Thyroid gland (tissue), 4 donors: ENCODE measurements around the gene FBXO47. TPM values are rescaled to one million over a fixed set of nuclear protein-coding genes. Genes with fewer than 3 reads are reported as not detected.

Source experiments
- DNase-seq, 2 donors: peaks; one replicate each; pipeline ENCODE4 v3.0.0-alpha.2; 2019
- H3K27ac ChIP-seq, 3 donors: fragments of 200-600 bp; sonication (generic); 1 replicate in 2 of 3; 2 replicates in 1 of 3; pipeline ENCODE4 v1.5.1; 2016 to 2019; ENCODE audit warnings: mild to moderate bottlenecking in 1 of 3, moderate library complexity in 1 of 3
- H3K27me3 ChIP-seq: fragments of 200-600 bp; sonication (generic); one replicate; pipeline ENCODE4 v1.5.1; 2019
- H3K36me3 ChIP-seq, 2 donors: fragments of 200-600 bp; sonication (generic); one replicate each; pipeline ENCODE4 v1.5.1; 2016 to 2019
- H3K4me1 ChIP-seq, 2 donors: fragments of 200-600 bp; sonication (generic); one replicate each; pipeline ENCODE4 v1.5.1; 2017 to 2019
- H3K4me3 ChIP-seq, 3 donors: fragments of 200-600 bp; sonication (generic); replicated peaks in 1 of 3; 1 replicate in 2 of 3; 2 replicates in 1 of 3; pipeline ENCODE4 v1.5.1; 2016; ENCODE audit warnings: mild to moderate bottlenecking in 1 of 3
- H3K9me3 ChIP-seq: fragments of 200-600 bp; sonication (generic); one replicate; pipeline ENCODE4 v1.5.1; 2017
- CTCF ChIP-seq, 6 experiments: fragments of 200-600 bp in 3 of 6; fragments of 450-650 bp in 3 of 6; sonication (generic) in 3 of 6; IDR thresholded peaks; one replicate each; pipeline ENCODE4 v1.5.1; 2016 to 2019; ENCODE audit warnings: antibody characterized with exemption in 6 of 6, mild to moderate bottlenecking in 2 of 6, inconsistent platforms in 1 of 6, moderate library complexity in 1 of 6
- POLR2A ChIP-seq, 2 donors: fragments of 450-650 bp; IDR thresholded peaks; one replicate each; pipeline ENCODE4 v1.6.1; 2017; ENCODE audit warnings: antibody characterized with exemption in 2 of 2, mild to moderate bottlenecking in 2 of 2, moderate library complexity in 1 of 2
- WGBS, 2 donors: methylation state at CpG; one replicate each; pipeline ENCODE4 v1.1.5; 2017; 5-methylcytosine and 5-hydroxymethylcytosine counted together
- intact Hi-C: fragments of 100-400 bp; cut with DNase I; formaldehyde crosslinking; loops from one replicate; pipeline ENCODE4 v1.15.1; 2023
- total RNA-seq, 4 donors: library from RNA; depleted of rRNA; stranded (reverse); fragments of >200 nt; gene quantifications; one replicate each; pipeline ENCODE4 v1.2.3, GENCODE V29; 2016

FBXO47 gene
- total RNA-seq, 4 donors from 2014 or later: not detected

GRCh38 chr17:38918916-38919315, 48.3 kb downstream of the FBXO47 start:
- Histone ChIP-seq H3K9me3 (no peaks in the 10 kb centered on the region), H3K36me3 (peaks cover 48 to 52% of the 10 kb centered on the region in 2 donors), H3K27ac (no peak overlapping the region), H3K4me3 (no peak overlapping the region), H3K4me1 (peaks cover 12 to 20% of the 10 kb centered on the region in 2 donors), H3K27me3 (no peaks in the 10 kb centered on the region)
- DNase-seq: no peak
- intact Hi-C loops: no loop called here
- 94 to 98% methylated on average over 5 of the region's 5 CpGs for WGBS, 2 donors
- TF ChIP-seq CTCF (IDR thresholded peaks at IDR 0.05) (no peak), POLR2A (IDR thresholded peaks at IDR 0.05) (no peak)

GRCh38 chr17:38918129-38918913, 48.9 kb downstream of the FBXO47 start:
- H3K27ac ChIP-seq: no peak overlapping the region
- TF ChIP-seq POLR2A (IDR thresholded peaks at IDR 0.05) (no peak), CTCF (IDR thresholded peaks at IDR 0.05) (no peak)
- intact Hi-C loops: no loop called here

GRCh38 chr17:38917259-38917658, 49.9 kb downstream of the FBXO47 start:
- Histone ChIP-seq H3K9me3 (no peaks in the 10 kb centered on the region), H3K4me3 (no peak overlapping the region), H3K27ac (no peak overlapping the region), H3K27me3 (no peaks in the 10 kb centered on the region), H3K4me1 (peaks cover under 1 to 18% of the 10 kb centered on the region in 2 donors), H3K36me3 (peaks cover 48 to 52% of the 10 kb centered on the region in 2 donors)
- intact Hi-C loops: no loop called here
- no peak for DNase-seq
- no peak for TF ChIP-seq CTCF (IDR thresholded peaks at IDR 0.05)
- no peak for TF ChIP-seq POLR2A (IDR thresholded peaks at IDR 0.05)
- WGBS, 2 donors: 96 to 97% methylated on average over 3 of the region's 3 CpGs

More at GRCh38 chr17:38918129-38918913, 48.9 kb downstream of the FBXO47 start:
- Histone ChIP-seq H3K4me1 (peaks cover 11 to 18% of the 10 kb centered on the region in 2 donors), H3K36me3 (peaks cover 48 to 52% of the 10 kb centered on the region in 2 donors), H3K4me3 (no peak overlapping the region), H3K27me3 (no peaks in the 10 kb centered on the region), H3K9me3 (no peaks in the 10 kb centered on the region)
- 80 to 82% methylated on average over 36 to 37 of the region's 37 CpGs for WGBS, 2 donors
- DNase-seq: no peak

GRCh38 chr17:38916771-38917170, 50.4 kb downstream of the FBXO47 start:
- Histone ChIP-seq H3K27me3 (no peaks in the 10 kb centered on the region), H3K9me3 (no peaks in the 10 kb centered on the region), H3K27ac (no peak overlapping the region), H3K4me3 (no peak overlapping the region), H3K36me3 (peaks cover 48 to 52% of the 10 kb centered on the region in 2 donors), H3K4me1 (peaks cover 4 to 17% of the 10 kb centered on the region in 2 donors)
- intact Hi-C loops: no loop called here
- DNase-seq: no peak
- WGBS, 2 donors: 74 to 80% methylated on average over 8 of the region's 8 CpGs
- TF ChIP-seq CTCF (IDR thresholded peaks at IDR 0.05): no peak

- peaks cover 48 to 52% of the 10 kb centered on the region in 2 donors for H3K36me3 ChIP-seq
- H3K4me3 ChIP-seq: no peak overlapping the region
- 96% methylated on average over 7 of the region's 7 CpGs for WGBS, 2 donors
- TF ChIP-seq CTCF (IDR thresholded peaks at IDR 0.05): no peak
- no peak for TF ChIP-seq POLR2A (IDR thresholded peaks at IDR 0.05)
- no peaks in the 10 kb centered on the region for H3K9me3 ChIP-seq
- no peak overlapping the region for H3K27ac ChIP-seq
- intact Hi-C loops: no loop called here
- H3K4me1 ChIP-seq: peaks cover 4 to 14% of the 10 kb centered on the region in 2 donors
- no peak for DNase-seq
- no peaks in the 10 kb centered on the region for H3K27me3 ChIP-seq
Measured at GRCh38 chr17:38915639-38915995, 51.6 kb downstream of the FBXO47 start.
